HUES64 (cell line): Measurements from ENCODE around the gene FMNL2.

ENCODE experiments used
- H3K27ac ChIP-seq: 2 replicates; pipeline ENCODE4 v1.7.0; 2013; ENCODE audit warnings: low read depth, low read length, inconsistent platforms
- H3K27me3 ChIP-seq: 2 replicates; pipeline ENCODE4 v1.6.1; 2013; ENCODE audit warnings: mild to moderate bottlenecking, low read length; ENCODE audit not compliant: insufficient read depth
- H3K36me3 ChIP-seq: 2 replicates; pipeline ENCODE4 v1.6.1; 2013; ENCODE audit warnings: mild to moderate bottlenecking, low read length; ENCODE audit not compliant: insufficient read depth
- H3K4me1 ChIP-seq: 2 replicates; pipeline ENCODE4 v1.6.1; 2013; ENCODE audit warnings: mild to moderate bottlenecking, low read length, moderate library complexity; ENCODE audit not compliant: insufficient read depth
- H3K4me3 ChIP-seq: 2 replicates; pipeline ENCODE4 v1.5.1; 2013; ENCODE audit warnings: mild to moderate bottlenecking, low read length, moderate library complexity
- H3K9ac ChIP-seq: 2 replicates; pipeline ENCODE4 v1.6.1; 2013; ENCODE audit warnings: mild to moderate bottlenecking, low read depth, low read length
- H3K9me3 ChIP-seq: 2 replicates; pipeline ENCODE4 v1.6.1; 2013; ENCODE audit warnings: low read depth, low read length; ENCODE audit not compliant: insufficient read depth
- WGBS: fragments of 150-250, 120-280 bp; methylation state at CpG from one replicate; pipeline ENCODE4 v1.1.7; 2013; ENCODE audit warnings: missing lambda C conversion rate; 5-methylcytosine and 5-hydroxymethylcytosine counted together

FMNL2 gene

GRCh38 chr2:152617456-152618192 is 282.6 kb downstream of the FMNL2 start:
- peaks cover 76% of the 10 kb centered on the region for H3K36me3 ChIP-seq

DNA sequence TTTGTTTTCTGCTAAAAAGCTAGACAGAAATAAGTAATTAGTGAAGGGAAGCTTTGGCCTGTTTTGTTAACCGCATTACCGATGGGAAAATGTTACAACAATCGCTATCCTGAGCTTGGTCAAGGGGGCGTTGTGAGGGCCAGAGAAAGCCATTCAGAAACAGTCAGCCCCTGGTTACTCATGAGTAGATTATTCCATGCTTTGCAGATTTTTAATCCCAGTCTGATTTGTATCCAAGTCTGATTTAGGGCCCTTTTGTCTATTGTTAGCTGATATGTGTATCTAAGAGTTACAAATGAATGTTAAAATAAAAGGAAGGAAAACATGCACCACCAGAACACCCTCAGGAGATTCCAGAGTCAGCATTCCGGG is 283.2 kb downstream of the FMNL2 start:
- H3K4me1 ChIP-seq = no peaks in the 10 kb centered on the region
- no peaks in the 10 kb centered on the region for H3K9me3 ChIP-seq
- H3K27me3 ChIP-seq = no peaks in the 10 kb centered on the region
- 95% methylated on average over 4 of the region's 5 CpGs for WGBS
- H3K36me3 ChIP-seq = peaks cover 76% of the 10 kb centered on the region
- H3K27ac ChIP-seq = no peak overlapping the region
- no peak overlapping the region for H3K9ac ChIP-seq
- H3K4me3 ChIP-seq = no peak overlapping the region

More at GRCh38 chr2:152617456-152618192, 282.6 kb downstream of the FMNL2 start:
- Histone ChIP-seq H3K9me3 (no peaks in the 10 kb centered on the region), H3K27ac (no peak overlapping the region), H3K27me3 (no peaks in the 10 kb centered on the region), H3K4me3 (no peak overlapping the region), H3K9ac (no peak overlapping the region), H3K4me1 (no peaks in the 10 kb centered on the region)
- 100% methylated on average over 3 of the region's 4 CpGs for WGBS

GRCh38 chr2:152620208-152620607 is 285.2 kb downstream of the FMNL2 start:
- H3K27me3 ChIP-seq = no peaks in the 10 kb centered on the region
- H3K9me3 ChIP-seq = no peaks in the 10 kb centered on the region
- H3K9ac ChIP-seq = no peak overlapping the region
- no peak overlapping the region for H3K27ac ChIP-seq
- WGBS = 97% methylated on average over 7 of the region's 7 CpGs
- H3K4me3 ChIP-seq = no peak overlapping the region
- H3K36me3 ChIP-seq = peaks cover 75% of the 10 kb centered on the region
- H3K4me1 ChIP-seq = no peaks in the 10 kb centered on the region

GRCh38 chr2:152620985-152621384 is 286.0 kb downstream of the FMNL2 start:
- Histone ChIP-seq H3K4me1 (no peaks in the 10 kb centered on the region), H3K9me3 (no peaks in the 10 kb centered on the region), H3K27me3 (no peaks in the 10 kb centered on the region), H3K4me3 (no peak overlapping the region), H3K27ac (no peak overlapping the region), H3K9ac (no peak overlapping the region), H3K36me3 (peaks cover 73% of the 10 kb centered on the region)
- WGBS = 96% methylated on average over 8 of the region's 9 CpGs

GRCh38 chr2:152622219-152622618 is 287.2 kb downstream of the FMNL2 start:
- Histone ChIP-seq H3K36me3 (peaks cover 76% of the 10 kb centered on the region), H3K4me3 (no peak overlapping the region), H3K27me3 (no peaks in the 10 kb centered on the region), H3K4me1 (no peaks in the 10 kb centered on the region), H3K27ac (no peak overlapping the region), H3K9me3 (no peaks in the 10 kb centered on the region), H3K9ac (no peak overlapping the region)
- 96% methylated on average over 2 of the region's 3 CpGs for WGBS

DNA sequence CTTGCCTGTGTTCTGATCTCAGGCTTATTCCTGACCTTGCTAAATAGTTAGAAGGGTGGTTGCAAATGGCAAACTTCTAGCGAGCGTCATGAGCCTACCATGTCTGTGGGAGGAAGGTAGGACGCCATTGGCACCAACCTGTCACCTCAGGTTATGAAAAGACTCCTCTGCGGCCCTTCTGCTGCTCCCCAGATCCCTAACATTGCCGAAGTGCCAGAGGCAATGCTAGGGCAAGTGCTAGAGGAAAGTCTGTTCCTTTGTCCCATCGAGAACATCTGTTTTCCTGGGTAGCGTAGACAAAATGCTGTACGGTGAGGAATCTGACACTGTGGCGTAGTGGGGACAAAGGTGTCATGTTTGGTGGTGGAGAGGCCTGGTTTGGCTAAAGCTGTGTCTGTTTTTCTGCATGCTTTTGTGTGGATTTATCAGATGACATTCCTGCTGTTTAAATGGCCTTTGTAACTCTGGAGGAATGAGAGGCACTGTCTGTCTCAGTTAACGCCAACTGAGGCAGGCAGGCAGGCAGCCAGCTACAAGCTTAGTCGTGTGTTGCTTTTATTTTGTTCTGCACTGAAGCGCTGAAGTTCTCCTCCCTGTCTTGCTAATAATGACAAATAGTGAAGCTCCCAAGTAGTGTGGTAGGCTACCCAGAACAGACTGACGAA is 288.2 kb downstream of the FMNL2 start:
- Histone ChIP-seq H3K4me3 (no peak overlapping the region), H3K9me3 (no peaks in the 10 kb centered on the region), H3K36me3 (peaks cover 75% of the 10 kb centered on the region), H3K27me3 (no peaks in the 10 kb centered on the region), H3K4me1 (no peaks in the 10 kb centered on the region), H3K9ac (no peak overlapping the region), H3K27ac (no peak overlapping the region)
- 78% methylated on average over 12 of the region's 13 CpGs for WGBS

DNA sequence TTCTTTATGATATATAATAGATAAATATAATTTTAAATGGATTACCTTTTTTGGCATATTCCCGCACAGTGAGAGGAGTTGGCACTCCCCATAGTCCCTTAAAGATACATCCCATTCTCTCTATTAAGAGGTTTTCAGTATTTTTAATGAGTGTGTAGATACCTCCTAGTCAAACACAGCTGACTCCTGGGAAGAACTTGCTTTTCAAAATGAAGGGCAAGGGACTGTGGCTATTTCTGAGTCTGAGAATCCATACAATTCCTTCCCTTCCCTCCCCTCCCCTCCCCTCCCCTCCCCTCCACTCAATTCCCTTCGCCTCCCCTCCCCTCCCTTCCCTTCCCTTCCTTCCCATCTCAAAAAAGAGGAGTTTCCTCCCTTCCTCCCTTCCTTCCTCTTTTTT is 288.8 kb downstream of the FMNL2 start:
- Histone ChIP-seq H3K4me1 (no peaks in the 10 kb centered on the region), H3K9me3 (no peaks in the 10 kb centered on the region), H3K9ac (no peak overlapping the region), H3K27ac (no peak overlapping the region), H3K4me3 (no peak overlapping the region), H3K36me3 (peaks cover 75% of the 10 kb centered on the region), H3K27me3 (no peaks in the 10 kb centered on the region)
- WGBS = no CpG with 5 or more reads among the region's 2 CpGs

GRCh38 chr2:152624805-152625204 is 289.8 kb downstream of the FMNL2 start:
- H3K27ac ChIP-seq = no peak overlapping the region
- WGBS = 94% methylated on average over 3 of the region's 3 CpGs
- H3K27me3 ChIP-seq = no peaks in the 10 kb centered on the region
- no peaks in the 10 kb centered on the region for H3K4me1 ChIP-seq
- no peak overlapping the region for H3K4me3 ChIP-seq
- H3K9ac ChIP-seq = no peak overlapping the region
- no peaks in the 10 kb centered on the region for H3K9me3 ChIP-seq
- peaks cover 76% of the 10 kb centered on the region for H3K36me3 ChIP-seq

DNA sequence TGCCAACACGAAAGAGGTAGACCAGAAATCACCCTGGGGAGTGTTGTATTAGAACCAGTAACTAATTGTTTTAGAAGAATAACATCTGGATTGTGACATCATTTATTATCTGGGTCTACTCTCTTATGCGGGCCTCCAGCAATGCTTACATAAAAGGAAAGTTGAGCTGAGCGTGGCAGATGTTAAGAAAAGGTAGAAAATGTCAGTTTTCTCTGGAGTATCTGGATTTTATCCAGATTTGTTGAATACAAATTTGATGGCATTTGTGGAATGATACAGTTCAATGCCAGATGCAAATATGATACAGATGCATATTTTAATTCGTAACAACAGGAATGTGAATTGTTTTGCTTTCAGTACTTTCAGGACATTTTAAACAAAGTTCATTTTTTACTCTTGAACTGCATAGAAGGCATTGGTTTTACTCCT is 292.0 kb downstream of the FMNL2 start:
- Histone ChIP-seq H3K4me1 (no peaks in the 10 kb centered on the region), H3K9me3 (no peaks in the 10 kb centered on the region), H3K9ac (no peak overlapping the region), H3K27ac (no peak overlapping the region), H3K27me3 (no peaks in the 10 kb centered on the region), H3K36me3 (peaks cover 80% of the 10 kb centered on the region), H3K4me3 (no peak overlapping the region)
- 96% methylated on average over 4 of the region's 4 CpGs for WGBS

GRCh38 chr2:152627351-152627957 is 292.5 kb downstream of the FMNL2 start:
- Histone ChIP-seq H3K27me3 (no peaks in the 10 kb centered on the region), H3K9ac (no peak overlapping the region), H3K4me1 (no peaks in the 10 kb centered on the region), H3K4me3 (no peak overlapping the region), H3K36me3 (peaks cover 80% of the 10 kb centered on the region), H3K27ac (no peak overlapping the region), H3K9me3 (no peaks in the 10 kb centered on the region)
- WGBS = 82% methylated on average over 1 of the region's 1 CpG

- Histone ChIP-seq H3K27me3 (no peaks in the 10 kb centered on the region), H3K9ac (no peak overlapping the region), H3K27ac (no peak overlapping the region), H3K36me3 (peaks cover 91% of the 10 kb centered on the region), H3K4me3 (no peak overlapping the region), H3K9me3 (no peaks in the 10 kb centered on the region), H3K4me1 (no peaks in the 10 kb centered on the region)
- 100% methylated on average over 1 of the region's 1 CpG for WGBS
These were observed 294.2 kb downstream of the FMNL2 start for GRCh38 chr2:152629202-152629601.
